ENCODE results near the gene RFC2. TPM values are rescaled to one million over a fixed set of nuclear protein-coding genes. Genes with fewer than 3 reads are reported as not detected.

The RFC2 gene
- total RNA-seq, 2 experiments from 2014 or later: 91.5 to 96.0 TPM

- Mint-ChIP-seq H3K4me1 (ENCODE audit: low read depth) (peaks cover 19% of the 10 kb centered on the region), H3K27ac (no peak overlapping the region), H3K9me3 (no peaks in the 10 kb centered on the region), H3K27me3 (ENCODE audit: low read depth) (no peaks in the 10 kb centered on the region), H3K4me3 (no peak overlapping the region), H3K36me3 (ENCODE audit: low read depth) (peaks cover 63% of the 10 kb centered on the region)
- intact Hi-C loops (cut with micrococcal nuclease): no loop called here
- CTCF ChIA-PET: interaction anchor here (0.7 to 3.3 kb wide), 5 partner anchors 12 to 225 kb away, joined by 3 to 19 read pairs (median 4); no protein-coding TSS in a partner anchor
- DNase-seq: no peak
Observed at GRCh38 chr7:74191231-74191630, 63.0 kb downstream of the RFC2 start.

- no peaks in the 10 kb centered on the region for H3K9me3 Mint-ChIP-seq
- no peak for DNase-seq
- intact Hi-C loops (cut with micrococcal nuclease): no loop called here
- CTCF ChIA-PET: interaction anchor here (0.8 to 3.3 kb wide), 4 partner anchors 12 to 226 kb away, joined by 4 to 19 read pairs (median 4); no protein-coding TSS in a partner anchor
- H3K4me3 Mint-ChIP-seq: no peak overlapping the region
- peaks cover 63% of the 10 kb centered on the region for H3K36me3 Mint-ChIP-seq (ENCODE audit: low read depth)
- no peaks in the 10 kb centered on the region for H3K27me3 Mint-ChIP-seq (ENCODE audit: low read depth)
- no peak overlapping the region for H3K27ac Mint-ChIP-seq
- H3K4me1 Mint-ChIP-seq (ENCODE audit: low read depth): peaks cover 29% of the 10 kb centered on the region
Observed at GRCh38 chr7:74190259-74190658, 63.9 kb downstream of the RFC2 start.

- no peak for DNase-seq
- H3K27ac Mint-ChIP-seq: peak overlapping the region; percentile 59
- no peaks in the 10 kb centered on the region for H3K9me3 Mint-ChIP-seq
- H3K27me3 Mint-ChIP-seq (ENCODE audit: low read depth): no peaks in the 10 kb centered on the region
- peaks cover 57% of the 10 kb centered on the region for H3K36me3 Mint-ChIP-seq (ENCODE audit: low read depth)
- no peak overlapping the region for H3K4me3 Mint-ChIP-seq
- CTCF ChIA-PET: interaction anchor here (3.3 kb wide), 1 partner anchor 19 kb away, joined by 19 read pairs; no protein-coding TSS in a partner anchor
- intact Hi-C loops (cut with micrococcal nuclease): no loop called here
- H3K4me1 Mint-ChIP-seq (ENCODE audit: low read depth): peaks cover 48% of the 10 kb centered on the region
Observed at GRCh38 chr7:74187915-74188675, 66.1 kb downstream of the RFC2 start.

- CTCF ChIA-PET: no interaction called here
- peaks cover 57% of the 10 kb centered on the region for H3K36me3 Mint-ChIP-seq (ENCODE audit: low read depth)
Observed at GRCh38 chr7:74185636-74186035, 68.6 kb downstream of the RFC2 start.

GRCh38 chr7:74185016-74185415 is 69.2 kb downstream of the RFC2 start:
- H3K36me3 Mint-ChIP-seq (ENCODE audit: low read depth): peaks cover 55% of the 10 kb centered on the region
- no peak overlapping the region for H3K4me3 Mint-ChIP-seq
- no peak for DNase-seq
- H3K4me1 Mint-ChIP-seq (ENCODE audit: low read depth): peaks cover 74% of the 10 kb centered on the region
- peak overlapping the region; percentile 61 for H3K27ac Mint-ChIP-seq
- intact Hi-C loops (cut with micrococcal nuclease): no loop called here
- H3K9me3 Mint-ChIP-seq: no peaks in the 10 kb centered on the region
- no peaks in the 10 kb centered on the region for H3K27me3 Mint-ChIP-seq (ENCODE audit: low read depth)
- CTCF ChIA-PET: no interaction called here

More at GRCh38 chr7:74185636-74186035, 68.6 kb downstream of the RFC2 start:
- DNase-seq: no peak
- intact Hi-C loops (cut with micrococcal nuclease): no loop called here
- no peaks in the 10 kb centered on the region for H3K27me3 Mint-ChIP-seq (ENCODE audit: low read depth)
- no peaks in the 10 kb centered on the region for H3K9me3 Mint-ChIP-seq
- no peak overlapping the region for H3K4me3 Mint-ChIP-seq
- peak overlapping the region; percentile 59 for H3K27ac Mint-ChIP-seq
- H3K4me1 Mint-ChIP-seq (ENCODE audit: low read depth): peaks cover 68% of the 10 kb centered on the region

- Mint-ChIP-seq H3K9me3 (no peaks in the 10 kb centered on the region), H3K27ac (peak overlapping the region; percentile 61), H3K4me3 (no peak overlapping the region), H3K36me3 (ENCODE audit: low read depth) (peaks cover 54% of the 10 kb centered on the region), H3K27me3 (ENCODE audit: low read depth) (no peaks in the 10 kb centered on the region), H3K4me1 (ENCODE audit: low read depth) (peaks cover 85% of the 10 kb centered on the region)
- peak; percentile 52 for DNase-seq
- intact Hi-C loops (cut with micrococcal nuclease): loop anchor here (1.0 to 5.0 kb wide), 3 partner anchors 10 to 116 kb away; partner anchors contain the start of gene EIF4H
- CTCF ChIA-PET: interaction anchor here (1.1 to 1.6 kb wide), 5 partner anchors 9 to 216 kb away, joined by 3 to 13 read pairs (median 6); no protein-coding TSS in a partner anchor
Observed at GRCh38 chr7:74183653-74184450, 70.3 kb downstream of the RFC2 start.

GRCh38 chr7:74183142-74183541 is 71.1 kb downstream of the RFC2 start:
- H3K4me3 Mint-ChIP-seq: no peak overlapping the region
- intact Hi-C loops (cut with micrococcal nuclease): loop anchor here (1.0 to 5.0 kb wide), 3 partner anchors 9 to 115 kb away; partner anchors contain the start of gene EIF4H
- CTCF ChIA-PET: interaction anchor here (1.1 to 1.6 kb wide), 5 partner anchors 8 to 217 kb away, joined by 3 to 13 read pairs (median 6); no protein-coding TSS in a partner anchor

GRCh38 chr7:74182453-74183090 is 71.6 kb downstream of the RFC2 start:
- H3K4me1 Mint-ChIP-seq (ENCODE audit: low read depth): peaks cover 92% of the 10 kb centered on the region
- no peak for DNase-seq
- peak overlapping the region; percentile 61 for H3K27ac Mint-ChIP-seq
- CTCF ChIA-PET: interaction anchor here (1.3 to 1.8 kb wide), 3 partner anchors 8 to 23 kb away, joined by 5 to 13 read pairs (median 6); no protein-coding TSS in a partner anchor
- H3K27me3 Mint-ChIP-seq (ENCODE audit: low read depth): no peaks in the 10 kb centered on the region
- H3K4me3 Mint-ChIP-seq: no peak overlapping the region
- H3K9me3 Mint-ChIP-seq: no peaks in the 10 kb centered on the region
- intact Hi-C loops (cut with micrococcal nuclease): loop anchor here (1.0 to 5.0 kb wide), 3 partner anchors 8 to 114 kb away; partner anchors contain the start of gene EIF4H
- H3K36me3 Mint-ChIP-seq (ENCODE audit: low read depth): peaks cover 49% of the 10 kb centered on the region

More at GRCh38 chr7:74183142-74183541, 71.1 kb downstream of the RFC2 start:
- Mint-ChIP-seq H3K9me3 (no peaks in the 10 kb centered on the region), H3K27me3 (ENCODE audit: low read depth) (no peaks in the 10 kb centered on the region), H3K36me3 (ENCODE audit: low read depth) (peaks cover 50% of the 10 kb centered on the region), H3K27ac (peak overlapping the region; percentile 61), H3K4me1 (ENCODE audit: low read depth) (peaks cover 90% of the 10 kb centered on the region)
- DNase-seq: no peak

- intact Hi-C loops (cut with micrococcal nuclease): loop anchor here (5.0 kb wide), 1 partner anchor 40 kb away; no protein-coding TSS in a partner anchor
- H3K9me3 Mint-ChIP-seq: no peaks in the 10 kb centered on the region
- no peak overlapping the region for H3K4me3 Mint-ChIP-seq
- no peaks in the 10 kb centered on the region for H3K27me3 Mint-ChIP-seq (ENCODE audit: low read depth)
- H3K36me3 Mint-ChIP-seq (ENCODE audit: low read depth): peaks cover 48% of the 10 kb centered on the region
- CTCF ChIA-PET: interaction anchor here (0.7 to 3.3 kb wide), 3 partner anchors 12 to 163 kb away, joined by 3 to 11 read pairs (median 6); no protein-coding TSS in a partner anchor
- peak overlapping the region; percentile 61 for H3K27ac Mint-ChIP-seq
- peaks cover 91% of the 10 kb centered on the region for H3K4me1 Mint-ChIP-seq (ENCODE audit: low read depth)
- DNase-seq: no peak
Observed at GRCh38 chr7:74181821-74182220, 72.4 kb downstream of the RFC2 start.

All from activated naive CD4-positive, alpha-beta T cell treated with anti-CD3 and anti-CD28 coated beads for 36 hours (primary cell).